ENCODE data around the gene APOC3. TPM values are rescaled to one million over a fixed set of nuclear protein-coding genes. Genes with fewer than 3 reads are reported as not detected.

Gene APOC3
- total RNA-seq, 1 experiment from 2014 or later, result 3.5 TPM

GRCh38 chr11:116870054-116870453, 40.3 kb downstream of the APOC3 start:
- no TSS peak for BruUV-seq (replicated peaks)
- Histone ChIP-seq H3K4me3 (replicated peaks in 1 of 2; ENCODE audit: low read depth in 1 of 2, low read length in 2 of 2) (no peak overlapping the region), H3K9me2 (ENCODE audit: insufficient read depth) (no peaks in the 10 kb centered on the region), H3K9me3 (ENCODE audit: control insufficient read depth in 1 of 2, insufficient read depth in 1 of 2, low read depth in 1 of 2, low read length in 2 of 2) (no peaks in the 10 kb centered on the region), H3K4me1 (ENCODE audit: control insufficient read depth in 1 of 2, insufficient read depth in 2 of 2, low read length in 2 of 2) (no peaks in the 10 kb centered on the region), H3K27ac (ENCODE audit: low read depth, low read length) (no peak overlapping the region), H3K79me2 (ENCODE audit: insufficient read depth, low read length) (no peaks in the 10 kb centered on the region), H4K20me1 (ENCODE audit: insufficient read depth) (no peaks in the 10 kb centered on the region), H3K4me2 (ENCODE audit: low read length) (no peak overlapping the region), H2AFZ (ENCODE audit: low read depth, low read length, poor library complexity, severe bottlenecking) (no peak overlapping the region), H3K9ac (ENCODE audit: low read length) (no peak overlapping the region), H3K27me3 (ENCODE audit: insufficient read depth, low read length) (no peaks in the 10 kb centered on the region), H3K36me3 (ENCODE audit: control insufficient read depth in 1 of 2, insufficient read depth in 2 of 2, low read length in 2 of 2) (peaks cover 6 to 31% of the 10 kb centered on the region in 2 experiments; a peak in 2 of 4 replicates)
- TF ChIP-seq RAD21 (IDR thresholded peaks at IDR 0.05; ENCODE audit: low read depth) (no peak), SRF (IDR thresholded peaks at IDR 0.05; ENCODE audit: low read depth) (no peak), MAX (IDR thresholded peaks at IDR 0.05) (no peak), ZFX (IDR thresholded peaks at IDR 0.05) (no peak), SIN3A (IDR thresholded peaks at IDR 0.05; ENCODE audit: low read depth) (no peak), SP1 (IDR thresholded peaks at IDR 0.05; ENCODE audit: low read depth) (no peak), POLR2AphosphoS5 (IDR thresholded peaks at IDR 0.05; ENCODE audit: low read depth, low read length) (no peak), ZBTB33 (IDR thresholded peaks at IDR 0.05; ENCODE audit: extremely low read depth, insufficient replicate concordance, low read length) (no peak)
- ChIA-PET RAD21 (ENCODE audit: low non-redundant PET in 1 of 2, low total read pairs in 2 of 2, uncharacterized antibody in 2 of 2, unreplicated experiment in 2 of 2) (no interaction called here), CTCF (no interaction called here), POLR2A (no interaction called here)
- intact Hi-C loops (cut with micrococcal nuclease), result no loop called here
- DNase-seq (ENCODE audit: low read depth, low spot score) (no peak), ATAC-seq (no peak)

GRCh38 chr11:116871248-116871647, 41.5 kb downstream of the APOC3 start:
- H4K20me1 ChIP-seq (ENCODE audit: insufficient read depth), result no peaks in the 10 kb centered on the region
- H3K4me1 ChIP-seq (ENCODE audit: control insufficient read depth in 1 of 2, insufficient read depth in 2 of 2, low read length in 2 of 2), result no peaks in the 10 kb centered on the region
- peaks cover 6 to 33% of the 10 kb centered on the region in 2 experiments; a peak in 2 of 4 replicates for H3K36me3 ChIP-seq (ENCODE audit: control insufficient read depth in 1 of 2, insufficient read depth in 2 of 2, low read length in 2 of 2)
- H3K9ac ChIP-seq (ENCODE audit: low read length), result no peak overlapping the region
- DNase-seq (ENCODE audit: low read depth, low spot score), result no peak
- no peaks in the 10 kb centered on the region for H3K79me2 ChIP-seq (ENCODE audit: insufficient read depth, low read length)
- no peaks in the 10 kb centered on the region for H3K9me2 ChIP-seq (ENCODE audit: insufficient read depth)
- ChIA-PET CTCF (no interaction called here), POLR2A (no interaction called here), RAD21 (ENCODE audit: low non-redundant PET in 1 of 2, low total read pairs in 2 of 2, uncharacterized antibody in 2 of 2, unreplicated experiment in 2 of 2) (no interaction called here)
- H3K4me2 ChIP-seq (ENCODE audit: low read length), result no peak overlapping the region
- H3K27me3 ChIP-seq (ENCODE audit: insufficient read depth, low read length), result no peaks in the 10 kb centered on the region
- ATAC-seq, result no peak
- no peak overlapping the region for H2AFZ ChIP-seq (ENCODE audit: low read depth, low read length, poor library complexity, severe bottlenecking)
- H3K27ac ChIP-seq (ENCODE audit: low read depth, low read length), result no peak overlapping the region
- no peak overlapping the region for H3K4me3 ChIP-seq (replicated peaks in 1 of 2; ENCODE audit: low read depth in 1 of 2, low read length in 2 of 2)
- intact Hi-C loops (cut with micrococcal nuclease), result no loop called here
- no TSS peak for BruUV-seq (replicated peaks)
- no peaks in the 10 kb centered on the region for H3K9me3 ChIP-seq (ENCODE audit: control insufficient read depth in 1 of 2, insufficient read depth in 1 of 2, low read depth in 1 of 2, low read length in 2 of 2)
- TF ChIP-seq SP1 (IDR thresholded peaks at IDR 0.05; ENCODE audit: low read depth), result no peak
- TF ChIP-seq CBX3 (IDR thresholded peaks at IDR 0.05; ENCODE audit: low read depth), result no peak
- no peak for TF ChIP-seq POLR2A (IDR thresholded peaks at IDR 0.05; ENCODE audit: borderline replicate concordance, extremely low read depth, insufficient read depth, insufficient read length)
- no peak for TF ChIP-seq ZNF274 (IDR thresholded peaks at IDR 0.05; ENCODE audit: low read depth, low read length)
- no peak for TF ChIP-seq YY1 (IDR thresholded peaks at IDR 0.05; ENCODE audit: extremely low read depth, insufficient replicate concordance, low read depth, low read length)
- TF ChIP-seq ATF3 (IDR thresholded peaks at IDR 0.05), result no peak
- no peak for TF ChIP-seq ELF1 (IDR thresholded peaks at IDR 0.05; ENCODE audit: borderline replicate concordance, low read depth)
- no peak for TF ChIP-seq CEBPB (IDR thresholded peaks at IDR 0.05; ENCODE audit: low read depth)
- no peak for TF ChIP-seq TCF7L2 (IDR thresholded peaks at IDR 0.05; ENCODE audit: borderline replicate concordance, extremely low read depth, insufficient read depth, insufficient read length)
- no peak for TF ChIP-seq EZH2phosphoT487 (IDR thresholded peaks at IDR 0.05; ENCODE audit: borderline replicate concordance)
- TF ChIP-seq CTCF (IDR thresholded peaks at IDR 0.05 in 2 of 3, conservative IDR thresholded peaks at IDR 0.05 in 1 of 3; ENCODE audit: borderline replicate concordance in 1 of 3, insufficient read depth in 1 of 3, low read depth in 2 of 3, low read length in 2 of 3), result no peak

Measured in HCT116 (cell line).